ENCODE data around the gene COMMD9.

COMMD9 gene

GRCh38 chr11:36278531-36279282 lies 10.5 kb downstream of the COMMD9 start:
- TF ChIP-seq MAX (IDR thresholded peaks at IDR 0.05; ENCODE audit: low read depth, low read length): no peak
- TF ChIP-seq POLR2A (IDR thresholded peaks at IDR 0.05; ENCODE audit: extremely low read depth, insufficient read length): no peak
- no peak overlapping the region for H3K4me3 ChIP-seq (ENCODE audit: low read depth, low read length)
- DNase-seq (ENCODE audit: low read depth): no peak

- no peak for DNase-seq (ENCODE audit: low read depth)
- H3K4me3 ChIP-seq (ENCODE audit: low read depth, low read length): no peak overlapping the region
- no peak for TF ChIP-seq MAX (IDR thresholded peaks at IDR 0.05; ENCODE audit: low read depth, low read length)
- no peak for TF ChIP-seq POLR2A (IDR thresholded peaks at IDR 0.05; ENCODE audit: extremely low read depth, insufficient read length)
- TF ChIP-seq MYC (IDR thresholded peaks at IDR 0.05; ENCODE audit: low read depth, low read length): no peak
- no peak for TF ChIP-seq CTCF (IDR thresholded peaks at IDR 0.05; ENCODE audit: low read depth, low read length)
Measured at GRCh38 chr11:36274414-36274813, 14.8 kb downstream of the COMMD9 start.

- DNase-seq (ENCODE audit: low read depth): no peak
- TF ChIP-seq CTCF (IDR thresholded peaks at IDR 0.05; ENCODE audit: low read depth, low read length) (no peak), MYC (IDR thresholded peaks at IDR 0.05; ENCODE audit: low read depth, low read length) (no peak), POLR2A (IDR thresholded peaks at IDR 0.05; ENCODE audit: extremely low read depth, insufficient read length) (no peak), MAX (IDR thresholded peaks at IDR 0.05; ENCODE audit: low read depth, low read length) (no peak)
- no peak overlapping the region for H3K4me3 ChIP-seq (ENCODE audit: low read depth, low read length)
Measured at GRCh38 chr11:36273110-36273509, 16.1 kb downstream of the COMMD9 start.

- TF ChIP-seq MYC (IDR thresholded peaks at IDR 0.05; ENCODE audit: low read depth, low read length): no peak
- no peak for TF ChIP-seq MAX (IDR thresholded peaks at IDR 0.05; ENCODE audit: low read depth, low read length)
- no peak for TF ChIP-seq POLR2A (IDR thresholded peaks at IDR 0.05; ENCODE audit: extremely low read depth, insufficient read length)
- no peak for TF ChIP-seq CTCF (IDR thresholded peaks at IDR 0.05; ENCODE audit: low read depth, low read length)
- no peak for DNase-seq (ENCODE audit: low read depth)
- H3K4me3 ChIP-seq (ENCODE audit: low read depth, low read length): no peak overlapping the region
Measured at GRCh38 chr11:36271794-36272407, 17.3 kb downstream of the COMMD9 start.

- H3K4me3 ChIP-seq (ENCODE audit: low read depth, low read length): no peak overlapping the region
- DNase-seq (ENCODE audit: low read depth): no peak
- TF ChIP-seq MAX (IDR thresholded peaks at IDR 0.05; ENCODE audit: low read depth, low read length) (no peak), CTCF (IDR thresholded peaks at IDR 0.05; ENCODE audit: low read depth, low read length) (no peak), POLR2A (IDR thresholded peaks at IDR 0.05; ENCODE audit: extremely low read depth, insufficient read length) (no peak), MYC (IDR thresholded peaks at IDR 0.05; ENCODE audit: low read depth, low read length) (no peak)
Measured at GRCh38 chr11:36270701-36271100, 18.5 kb downstream of the COMMD9 start.

- DNase-seq (ENCODE audit: low read depth): no peak
- TF ChIP-seq MAX (IDR thresholded peaks at IDR 0.05; ENCODE audit: low read depth, low read length) (no peak), MYC (IDR thresholded peaks at IDR 0.05; ENCODE audit: low read depth, low read length) (no peak), CTCF (IDR thresholded peaks at IDR 0.05; ENCODE audit: low read depth, low read length) (no peak)
- no peak overlapping the region for H3K4me3 ChIP-seq (ENCODE audit: low read depth, low read length)
Measured at GRCh38 chr11:36268337-36268985, 20.8 kb downstream of the COMMD9 start.

Data from NB4 (cell line).